Measurements from ENCODE around the gene CTDSPL. TPM values are rescaled to one million over a fixed set of nuclear protein-coding genes. Genes with fewer than 3 reads are reported as not detected.

The CTDSPL gene
- total and polyA plus RNA-seq, 10 of the 15 experiments (the other 5 are each of a cell fraction or from before 2014, with no cell fraction given), result 0.05 to 0.51 (median 0.18) TPM; not detected in 6

- TF ChIP-seq NR2C1 (IDR thresholded peaks at IDR 0.05) (no peak), STAT3 (IDR thresholded peaks at IDR 0.05; ENCODE audit: low read depth, low read length) (no peak), SKIL (IDR thresholded peaks at IDR 0.05; ENCODE audit: low read depth, poor library complexity, severe bottlenecking) (peak; percentile 96), TARDBP (IDR thresholded peaks at IDR 0.05; ENCODE audit: borderline replicate concordance) (no peak), ZNF384 (IDR thresholded peaks at IDR 0.05; ENCODE audit: borderline replicate concordance, low read depth, low read length) (no peak), SUPT20H (IDR thresholded peaks at IDR 0.05; ENCODE audit: borderline replicate concordance, control insufficient read depth, low read depth, low read length) (no peak), SIX5 (IDR thresholded peaks at IDR 0.05; ENCODE audit: low read depth, low read length, severe bottlenecking) (no peak), ZBTB33 (IDR thresholded peaks at IDR 0.05) (no peak), NR2C2 (IDR thresholded peaks at IDR 0.05; ENCODE audit: borderline replicate concordance, control insufficient read depth, insufficient read length, low read depth) (no peak), BACH1 (IDR thresholded peaks at IDR 0.05; ENCODE audit: borderline replicate concordance) (peak; percentile 80; the same call in 1 of the 2 replicates), ZNF622 (IDR thresholded peaks at IDR 0.05) (no peak), EP300 (IDR thresholded peaks at IDR 0.05; ENCODE audit: borderline replicate concordance in 1 of 2, control insufficient read depth in 1 of 2, low read depth in 2 of 2, low read length in 2 of 2) (peak; percentile 95 to 97), WRNIP1 (IDR thresholded peaks at IDR 0.05; ENCODE audit: borderline replicate concordance, low read depth, low read length) (no peak), E2F8 (IDR thresholded peaks at IDR 0.05; ENCODE audit: low read depth, partially characterized antibody) (peak; percentile 24), DPF2 (IDR thresholded peaks at IDR 0.05) (peak; percentile 96), IRF4 (IDR thresholded peaks at IDR 0.05; ENCODE audit: low read depth, low read length) (peak; percentile 73; the same call in 1 of the 2 replicates), HDAC2 (IDR thresholded peaks at IDR 0.05) (no peak), ESRRA (IDR thresholded peaks at IDR 0.05; ENCODE audit: low read length) (no peak)
- TF ChIP-seq, protein P1, sequence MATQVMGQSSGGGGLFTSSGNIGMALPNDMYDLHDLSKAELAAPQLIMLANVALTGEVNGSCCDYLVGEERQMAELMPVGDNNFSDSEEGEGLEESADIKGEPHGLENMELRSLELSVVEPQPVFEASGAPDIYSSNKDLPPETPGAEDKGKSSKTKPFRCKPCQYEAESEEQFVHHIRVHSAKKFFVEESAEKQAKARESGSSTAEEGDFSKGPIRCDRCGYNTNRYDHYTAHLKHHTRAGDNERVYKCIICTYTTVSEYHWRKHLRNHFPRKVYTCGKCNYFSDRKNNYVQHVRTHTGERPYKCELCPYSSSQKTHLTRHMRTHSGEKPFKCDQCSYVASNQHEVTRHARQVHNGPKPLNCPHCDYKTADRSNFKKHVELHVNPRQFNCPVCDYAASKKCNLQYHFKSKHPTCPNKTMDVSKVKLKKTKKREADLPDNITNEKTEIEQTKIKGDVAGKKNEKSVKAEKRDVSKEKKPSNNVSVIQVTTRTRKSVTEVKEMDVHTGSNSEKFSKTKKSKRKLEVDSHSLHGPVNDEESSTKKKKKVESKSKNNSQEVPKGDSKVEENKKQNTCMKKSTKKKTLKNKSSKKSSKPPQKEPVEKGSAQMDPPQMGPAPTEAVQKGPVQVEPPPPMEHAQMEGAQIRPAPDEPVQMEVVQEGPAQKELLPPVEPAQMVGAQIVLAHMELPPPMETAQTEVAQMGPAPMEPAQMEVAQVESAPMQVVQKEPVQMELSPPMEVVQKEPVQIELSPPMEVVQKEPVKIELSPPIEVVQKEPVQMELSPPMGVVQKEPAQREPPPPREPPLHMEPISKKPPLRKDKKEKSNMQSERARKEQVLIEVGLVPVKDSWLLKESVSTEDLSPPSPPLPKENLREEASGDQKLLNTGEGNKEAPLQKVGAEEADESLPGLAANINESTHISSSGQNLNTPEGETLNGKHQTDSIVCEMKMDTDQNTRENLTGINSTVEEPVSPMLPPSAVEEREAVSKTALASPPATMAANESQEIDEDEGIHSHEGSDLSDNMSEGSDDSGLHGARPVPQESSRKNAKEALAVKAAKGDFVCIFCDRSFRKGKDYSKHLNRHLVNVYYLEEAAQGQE (IDR thresholded peaks at IDR 0.05; ENCODE audit: low read depth, low read length), result no peak
These were observed 46.2 kb downstream of the CTDSPL start (continued) for GRCh38 chr3:37907906-37908305.

All from GM12878 (cell line).